Measurements from ENCODE around the gene SURF2.
A peak's percentile ranks its signal among the peaks of the same experiment; 100 is the strongest.

The SURF2 gene

DNA sequence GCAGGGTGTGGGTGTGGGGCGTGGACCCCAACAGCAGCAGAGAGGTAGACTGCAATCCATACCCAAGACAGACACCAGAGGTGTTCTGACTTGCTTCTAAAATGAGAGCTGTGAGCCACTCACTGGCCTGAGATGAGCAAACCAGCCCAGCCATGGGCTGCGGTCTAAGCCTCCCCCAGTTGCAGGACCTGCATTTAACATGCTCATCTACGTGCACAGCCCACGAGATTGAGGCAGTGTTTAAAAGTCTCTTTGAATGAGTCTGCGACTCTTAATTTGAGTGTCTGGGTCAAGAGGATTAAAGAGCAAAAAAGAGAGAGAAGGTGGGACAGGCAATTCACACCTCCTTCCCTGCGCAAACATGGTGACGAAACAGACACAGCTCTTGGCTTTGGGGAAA is 13.6 kb downstream of the SURF2 start:
- TF ChIP-seq, protein P1, sequence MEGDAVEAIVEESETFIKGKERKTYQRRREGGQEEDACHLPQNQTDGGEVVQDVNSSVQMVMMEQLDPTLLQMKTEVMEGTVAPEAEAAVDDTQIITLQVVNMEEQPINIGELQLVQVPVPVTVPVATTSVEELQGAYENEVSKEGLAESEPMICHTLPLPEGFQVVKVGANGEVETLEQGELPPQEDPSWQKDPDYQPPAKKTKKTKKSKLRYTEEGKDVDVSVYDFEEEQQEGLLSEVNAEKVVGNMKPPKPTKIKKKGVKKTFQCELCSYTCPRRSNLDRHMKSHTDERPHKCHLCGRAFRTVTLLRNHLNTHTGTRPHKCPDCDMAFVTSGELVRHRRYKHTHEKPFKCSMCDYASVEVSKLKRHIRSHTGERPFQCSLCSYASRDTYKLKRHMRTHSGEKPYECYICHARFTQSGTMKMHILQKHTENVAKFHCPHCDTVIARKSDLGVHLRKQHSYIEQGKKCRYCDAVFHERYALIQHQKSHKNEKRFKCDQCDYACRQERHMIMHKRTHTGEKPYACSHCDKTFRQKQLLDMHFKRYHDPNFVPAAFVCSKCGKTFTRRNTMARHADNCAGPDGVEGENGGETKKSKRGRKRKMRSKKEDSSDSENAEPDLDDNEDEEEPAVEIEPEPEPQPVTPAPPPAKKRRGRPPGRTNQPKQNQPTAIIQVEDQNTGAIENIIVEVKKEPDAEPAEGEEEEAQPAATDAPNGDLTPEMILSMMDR (IDR thresholded peaks at IDR 0.05): no peak

DNA sequence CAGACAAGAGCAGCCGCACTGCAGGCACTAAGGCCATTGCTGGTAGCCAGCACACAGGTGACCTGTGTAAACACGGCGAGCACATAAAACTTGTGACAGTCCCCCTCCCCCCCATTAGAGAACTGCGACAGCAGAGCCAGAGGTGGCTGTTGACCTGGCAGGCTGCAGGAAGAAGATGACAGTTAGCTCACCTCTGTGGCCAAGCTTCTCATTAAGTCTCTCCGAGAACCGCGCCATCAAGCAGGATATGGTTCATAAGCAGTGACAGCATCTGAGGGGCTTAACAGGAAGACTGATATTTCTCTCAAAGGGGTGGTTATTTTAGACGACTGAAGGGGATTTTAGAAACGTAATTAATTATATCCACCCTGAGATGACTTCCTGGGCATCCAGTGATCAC is 14.3 kb downstream of the SURF2 start:
- TF ChIP-seq, protein P1 (IDR thresholded peaks at IDR 0.05): no peak

DNA sequence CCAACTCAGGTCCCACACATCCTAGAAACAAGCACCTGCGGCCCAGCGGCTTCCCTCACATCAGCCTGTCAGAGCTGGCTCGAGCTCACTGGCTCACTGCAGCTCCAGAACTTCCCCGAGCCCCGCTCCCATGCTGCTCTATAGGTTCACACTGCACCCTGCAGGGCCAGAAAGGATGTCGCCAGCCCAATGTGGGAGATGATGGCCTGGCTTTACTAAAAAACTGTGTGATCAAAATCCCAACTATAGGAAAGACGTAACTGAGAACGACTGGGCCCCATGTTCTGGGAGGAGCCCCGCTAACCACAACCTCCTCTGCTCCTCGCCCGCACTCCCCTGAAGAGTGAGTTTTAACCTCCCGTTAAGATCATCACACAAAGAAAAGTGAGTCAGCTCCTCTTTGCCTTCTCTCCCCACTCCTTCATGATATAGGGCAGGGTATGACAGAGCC is 14.9 kb downstream of the SURF2 start:
- TF ChIP-seq, protein P1 (IDR thresholded peaks at IDR 0.05): no peak

DNA sequence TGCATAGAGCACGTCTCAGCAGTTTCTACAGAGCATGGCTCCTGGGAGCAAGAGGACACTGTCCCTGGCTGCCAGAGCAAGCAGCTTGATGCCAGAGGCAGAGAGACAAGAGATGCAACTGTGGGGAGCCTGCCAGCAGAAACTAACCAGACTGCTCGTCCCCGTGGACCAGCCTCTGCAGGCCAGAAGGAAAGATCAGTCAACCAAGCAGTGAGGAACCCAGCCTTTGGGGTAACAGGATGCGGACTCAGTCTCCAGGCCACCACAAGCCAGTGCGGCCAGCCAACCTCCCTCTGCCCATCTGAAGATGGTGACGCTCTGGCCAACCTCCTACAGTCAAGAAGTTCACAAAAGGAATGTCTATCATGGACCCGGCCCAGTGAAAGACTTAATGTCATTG is 15.8 kb downstream of the SURF2 start:
- TF ChIP-seq, protein P1 (IDR thresholded peaks at IDR 0.05): no peak

DNA sequence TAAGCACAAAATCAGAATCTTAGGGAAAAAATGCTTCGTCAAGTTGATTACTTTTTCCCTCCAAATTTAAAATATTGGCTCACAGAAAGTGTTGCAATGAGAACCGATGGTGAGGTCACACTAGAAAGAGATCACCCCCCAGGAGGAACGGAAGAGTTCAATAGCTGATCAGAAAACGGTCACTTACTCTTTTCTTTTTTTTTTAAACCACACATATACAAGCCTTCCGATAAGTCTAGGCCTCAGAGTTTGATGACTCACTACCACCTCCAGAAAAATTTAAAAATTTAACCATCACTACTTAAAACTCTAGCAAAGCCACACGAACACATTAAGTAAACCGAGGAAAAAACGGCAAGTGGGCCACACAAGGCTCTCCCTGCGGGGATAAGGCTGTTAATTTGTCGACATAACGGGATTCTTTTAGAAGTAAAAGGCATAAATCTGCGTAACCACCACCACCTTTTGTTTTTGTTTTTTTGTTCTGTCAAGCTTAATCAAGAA is 18.3 kb downstream of the SURF2 start:
- TF ChIP-seq, protein P1 (IDR thresholded peaks at IDR 0.05): no peak

DNA sequence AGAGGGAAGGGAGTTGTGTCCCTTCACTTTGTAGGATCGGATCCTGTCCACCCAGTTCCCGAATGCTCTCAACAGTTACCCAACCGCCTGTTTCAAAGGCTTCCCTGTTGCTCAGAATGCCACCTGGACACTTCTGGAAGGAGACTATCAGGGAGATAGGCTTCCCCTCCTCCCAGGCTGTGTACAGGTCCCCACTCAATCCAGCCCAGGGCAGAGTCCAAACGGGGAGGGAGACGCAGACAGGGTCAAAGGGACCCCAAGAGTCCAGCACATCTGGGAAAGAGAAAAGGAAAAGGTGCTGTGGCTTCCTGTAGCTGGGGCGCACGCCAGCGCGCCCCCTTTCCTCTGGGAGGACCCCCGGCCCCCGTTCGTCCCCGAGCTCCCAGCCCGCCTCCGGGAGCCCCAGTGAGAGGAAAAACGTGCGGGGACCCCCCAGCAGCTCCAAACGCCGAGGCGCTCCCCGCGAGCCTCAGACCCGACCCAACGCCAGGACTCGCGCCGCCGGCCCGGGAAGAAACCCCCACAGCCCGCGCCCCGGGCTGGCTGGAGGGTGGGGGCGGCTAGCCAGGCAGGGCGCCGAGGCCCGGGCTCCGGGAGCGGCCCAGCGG is 18.9 kb downstream of the SURF2 start:
- TF ChIP-seq, protein P1 (IDR thresholded peaks at IDR 0.05): 0 out of 2 replicates have a peak, but pooled peaks have one; percentile 11

DNA sequence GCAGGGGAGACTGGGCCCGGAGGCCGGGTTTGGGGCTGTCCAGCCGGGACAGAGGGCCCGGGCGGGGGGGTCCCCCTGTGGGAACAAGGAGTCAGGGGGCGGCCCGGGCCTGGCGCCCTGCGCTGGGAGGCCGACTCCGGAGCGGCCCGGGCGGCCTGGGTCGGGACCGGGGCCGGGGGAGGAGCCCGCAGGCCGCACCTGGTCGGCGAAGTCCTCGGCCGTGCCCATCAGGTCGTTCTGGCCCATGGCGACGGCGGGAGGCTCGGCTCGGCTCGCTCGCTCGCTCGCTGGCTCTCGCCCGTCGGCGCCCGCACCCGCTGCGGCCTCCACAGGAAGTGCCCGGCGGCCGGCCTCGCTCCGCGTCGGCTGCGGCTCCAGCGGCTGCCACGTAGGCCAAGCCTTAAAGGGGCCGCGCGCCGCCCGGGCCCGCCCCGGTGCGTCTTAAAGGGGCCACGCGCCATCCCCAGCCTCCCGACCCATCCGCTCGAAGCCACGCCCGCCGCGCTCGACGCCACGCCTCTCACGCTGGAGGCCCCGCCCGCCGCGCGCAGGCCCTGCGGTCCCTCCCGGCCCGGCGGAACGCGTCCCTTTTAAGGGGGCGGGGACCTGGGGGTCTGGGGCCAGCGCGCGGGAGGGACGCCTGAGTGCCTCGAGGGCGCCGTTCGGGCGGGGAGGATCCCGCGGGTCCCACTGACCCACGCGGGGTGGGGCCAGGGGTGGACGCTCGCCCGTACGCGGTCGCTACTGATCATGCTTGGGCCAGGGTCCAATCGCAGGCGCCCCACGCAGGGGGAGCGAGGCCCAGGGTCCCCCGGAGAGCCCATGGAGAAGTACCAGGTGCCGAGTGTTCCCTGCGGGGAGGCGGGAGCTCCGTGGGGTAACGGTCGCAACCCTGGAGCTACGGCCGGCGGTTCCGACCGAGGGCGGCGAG is 19.6 kb downstream of the SURF2 start, which contains the start of the genes STKLD1 and SURF4:
Gene STKLD1, plus strand, starts transcription at position 643 of the 931 bp plus-strand sequence. Its CDS starts 108 bp downstream, at position 751.
Gene SURF4, minus strand, starts transcription at position 337 of the 931 bp plus-strand sequence. Its CDS starts 91 bp downstream, at position 246.
- TF ChIP-seq, protein P1 (IDR thresholded peaks at IDR 0.05): no peak

Measured in LNCAP (cell line).